Measurements from ENCODE around the gene DPYSL5. TPM values are rescaled to one million over a fixed set of nuclear protein-coding genes. Genes with fewer than 3 reads are reported as not detected.

The DPYSL5 gene
- polyA plus RNA-seq, 3 donors = not detected

DNA sequence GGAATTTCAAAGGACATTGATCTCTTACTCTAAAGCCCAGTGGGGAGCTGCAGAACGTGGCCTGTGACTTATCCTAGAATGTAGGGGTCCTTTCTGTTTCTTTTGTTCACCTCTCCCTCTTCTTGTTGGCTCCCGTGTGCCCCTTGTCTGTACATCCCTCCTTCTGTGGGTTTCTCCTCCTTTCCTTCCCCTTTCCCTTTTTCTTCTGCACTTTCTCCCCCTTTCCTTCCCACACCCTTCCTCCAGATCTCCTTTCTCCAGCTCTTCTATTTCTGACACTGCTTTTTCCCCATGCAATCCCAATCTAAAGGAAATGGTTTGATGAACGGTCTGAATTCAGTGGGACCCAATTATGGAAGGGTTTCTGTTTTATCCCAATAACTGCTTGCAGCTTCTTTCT lies 87.1 kb downstream of the DPYSL5 start:
- H2AFZ ChIP-seq (ENCODE audit: insufficient read depth, low read depth, low read length, poor library complexity, severe bottlenecking) = no peak overlapping the region
- no peaks in the 10 kb centered on the region for H3K36me3 ChIP-seq (replicated peaks in 1 of 2; ENCODE audit: control insufficient read depth in 1 of 2, insufficient read depth in 2 of 2, low read length in 2 of 2)
- H3K27me3 Mint-ChIP-seq (ENCODE audit: low read depth in 3 of 3) = peaks cover 9 to 27% (median 20%) of the 10 kb centered on the region in 3 donors
- H3K4me3 Mint-ChIP-seq = no peak overlapping the region
- no peaks in the 10 kb centered on the region for H3K79me2 ChIP-seq (ENCODE audit: insufficient read depth, low read length)
- H3K4me2 ChIP-seq (replicated peaks; ENCODE audit: extremely low read depth, low read length, poor library complexity, severe bottlenecking) = no peak overlapping the region
- H3K4me1 Mint-ChIP-seq = no peaks in the 10 kb centered on the region
- peaks cover 0 to 3% (median 0%) of the 10 kb centered on the region in 7 donors for H3K9me3 Mint-ChIP-seq
- H3K36me3 Mint-ChIP-seq = no peaks in the 10 kb centered on the region
- H3K27ac Mint-ChIP-seq = no peak overlapping the region
- H3K9me3 ChIP-seq (replicated peaks in 1 of 2; ENCODE audit: control insufficient read depth in 1 of 2, insufficient read depth in 1 of 2, low read length in 2 of 2) = no peaks in the 10 kb centered on the region
- WGBS (ENCODE audit: insufficient coverage) = 38% methylated on average over 1 of the region's 3 CpGs
- intact Hi-C loops (cut with micrococcal nuclease) = no loop called here
- DNase-seq = no peak
- H3K27ac ChIP-seq (ENCODE audit: low read depth in 1 of 2, low read length in 2 of 2) = no peak overlapping the region
- no peak overlapping the region for H3K9ac ChIP-seq (ENCODE audit: insufficient read depth, low read length, poor library complexity, severe bottlenecking)
- no peaks in the 10 kb centered on the region for H3K27me3 ChIP-seq (ENCODE audit: control insufficient read depth in 2 of 2, insufficient read depth in 2 of 2, low read length in 2 of 2)
- TF ChIP-seq, protein P1, sequence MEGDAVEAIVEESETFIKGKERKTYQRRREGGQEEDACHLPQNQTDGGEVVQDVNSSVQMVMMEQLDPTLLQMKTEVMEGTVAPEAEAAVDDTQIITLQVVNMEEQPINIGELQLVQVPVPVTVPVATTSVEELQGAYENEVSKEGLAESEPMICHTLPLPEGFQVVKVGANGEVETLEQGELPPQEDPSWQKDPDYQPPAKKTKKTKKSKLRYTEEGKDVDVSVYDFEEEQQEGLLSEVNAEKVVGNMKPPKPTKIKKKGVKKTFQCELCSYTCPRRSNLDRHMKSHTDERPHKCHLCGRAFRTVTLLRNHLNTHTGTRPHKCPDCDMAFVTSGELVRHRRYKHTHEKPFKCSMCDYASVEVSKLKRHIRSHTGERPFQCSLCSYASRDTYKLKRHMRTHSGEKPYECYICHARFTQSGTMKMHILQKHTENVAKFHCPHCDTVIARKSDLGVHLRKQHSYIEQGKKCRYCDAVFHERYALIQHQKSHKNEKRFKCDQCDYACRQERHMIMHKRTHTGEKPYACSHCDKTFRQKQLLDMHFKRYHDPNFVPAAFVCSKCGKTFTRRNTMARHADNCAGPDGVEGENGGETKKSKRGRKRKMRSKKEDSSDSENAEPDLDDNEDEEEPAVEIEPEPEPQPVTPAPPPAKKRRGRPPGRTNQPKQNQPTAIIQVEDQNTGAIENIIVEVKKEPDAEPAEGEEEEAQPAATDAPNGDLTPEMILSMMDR (IDR thresholded peaks at IDR 0.05) = no peak
- H3K4me3 ChIP-seq (replicated peaks in 1 of 3; ENCODE audit: low read depth in 2 of 3, low read length in 3 of 3) = no peak overlapping the region
- no peaks in the 10 kb centered on the region for H3K4me1 ChIP-seq (ENCODE audit: control insufficient read depth in 1 of 2, insufficient read depth in 2 of 2, low read length in 2 of 2)
- no peaks in the 10 kb centered on the region for H4K20me1 ChIP-seq (ENCODE audit: insufficient read depth, low read length)

GRCh38 chr2:26936855-26937254 lies 88.9 kb downstream of the DPYSL5 start:
- no peaks in the 10 kb centered on the region for H3K79me2 ChIP-seq (ENCODE audit: insufficient read depth, low read length)
- Mint-ChIP-seq H3K27me3 (ENCODE audit: low read depth in 3 of 3) (peaks cover 8 to 26% (median 17%) of the 10 kb centered on the region in 3 donors), H3K36me3 (no peaks in the 10 kb centered on the region), H3K4me3 (no peak overlapping the region), H3K27ac (no peak overlapping the region), H3K9me3 (peaks cover 0 to 3% (median 0%) of the 10 kb centered on the region in 7 donors), H3K4me1 (no peaks in the 10 kb centered on the region)
- TF ChIP-seq, protein P1 (IDR thresholded peaks at IDR 0.05) = no peak
- H3K27me3 ChIP-seq (ENCODE audit: control insufficient read depth in 2 of 2, insufficient read depth in 2 of 2, low read length in 2 of 2) = peaks cover 0 to 2% of the 10 kb centered on the region in 2 donors
- no peak overlapping the region for H2AFZ ChIP-seq (ENCODE audit: insufficient read depth, low read depth, low read length, poor library complexity, severe bottlenecking)
- no peaks in the 10 kb centered on the region for H3K9me3 ChIP-seq (replicated peaks in 1 of 2; ENCODE audit: control insufficient read depth in 1 of 2, insufficient read depth in 1 of 2, low read length in 2 of 2)
- H3K4me1 ChIP-seq (ENCODE audit: control insufficient read depth in 1 of 2, insufficient read depth in 2 of 2, low read length in 2 of 2) = no peaks in the 10 kb centered on the region
- no peak overlapping the region for H3K4me2 ChIP-seq (replicated peaks; ENCODE audit: extremely low read depth, low read length, poor library complexity, severe bottlenecking)
- H3K36me3 ChIP-seq (replicated peaks in 1 of 2; ENCODE audit: control insufficient read depth in 1 of 2, insufficient read depth in 2 of 2, low read length in 2 of 2) = no peaks in the 10 kb centered on the region
- no peak for DNase-seq
- H3K9ac ChIP-seq (ENCODE audit: insufficient read depth, low read length, poor library complexity, severe bottlenecking) = no peak overlapping the region
- H3K4me3 ChIP-seq (replicated peaks in 1 of 3; ENCODE audit: low read depth in 2 of 3, low read length in 3 of 3) = no peak overlapping the region
- no CpG with 5 or more reads among the region's 5 CpGs for WGBS (ENCODE audit: insufficient coverage)
- H4K20me1 ChIP-seq (ENCODE audit: insufficient read depth, low read length) = no peaks in the 10 kb centered on the region
- H3K27ac ChIP-seq (ENCODE audit: low read depth in 1 of 2, low read length in 2 of 2) = no peak overlapping the region
- intact Hi-C loops (cut with micrococcal nuclease) = no loop called here

Data from CD14-positive monocyte (primary cell).